NCI-H524 (cell line): Measurements from ENCODE around the gene ENOX1.
"Not testable (repeated sequence)": the region's sequence is repeated elsewhere in the genome, so short reads cannot be mapped to it uniquely, and the experiment has no call there.

Experiments used
- DNase-seq, 2 experiments: peaks; one replicate each; lab custom pipeline; 2025; lab: John Stamatoyannopoulos, UW

The ENOX1 gene

GRCh38 chr13:43786766-43787517 is at the start of gene ENOX1:
Gene ENOX1 (minus strand): TSS chr13:43786972.
- peak; percentile 77 to 86 for DNase-seq

GRCh38 chr13:43835701-43836100 is 48.9 kb upstream of the ENOX1 start:
- DNase-seq, result peak; percentile 73 to 90

- DNase-seq, result no peak
Observed at GRCh38 chr13:43831088-43831487, 44.3 kb upstream of the ENOX1 start.

- DNase-seq, result no peak
Observed at GRCh38 chr13:43830497-43830881, 43.7 kb upstream of the ENOX1 start.

GRCh38 chr13:43824656-43825055 is 37.9 kb upstream of the ENOX1 start:
- not testable (repeated sequence) for DNase-seq

GRCh38 chr13:43822969-43823368 is 36.2 kb upstream of the ENOX1 start:
- no peak for DNase-seq

- DNase-seq, result no peak
Observed at GRCh38 chr13:43816401-43816889, 29.7 kb upstream of the ENOX1 start.

- DNase-seq, result no peak
Observed at GRCh38 chr13:43815204-43815603, 28.4 kb upstream of the ENOX1 start.

GRCh38 chr13:43808676-43809075 is 21.9 kb upstream of the ENOX1 start:
- DNase-seq, result no peak

- DNase-seq, result no peak
Observed at GRCh38 chr13:43805681-43806128, 18.9 kb upstream of the ENOX1 start.

- no peak for DNase-seq
Observed at GRCh38 chr13:43805071-43805468, 18.3 kb upstream of the ENOX1 start.

- peak; percentile 31 to 76 for DNase-seq
Observed at GRCh38 chr13:43804461-43805070, 17.8 kb upstream of the ENOX1 start.

GRCh38 chr13:43802511-43802910 is 15.7 kb upstream of the ENOX1 start:
- DNase-seq, result no peak

- no peak for DNase-seq
Observed at GRCh38 chr13:43800828-43801227, 14.1 kb upstream of the ENOX1 start.

- DNase-seq, result peak in 1 of 2 experiments; percentile 24
Observed at GRCh38 chr13:43799191-43799590, 12.4 kb upstream of the ENOX1 start.

GRCh38 chr13:43797869-43798268 is 11.1 kb upstream of the ENOX1 start:
- no peak for DNase-seq

- DNase-seq, result no peak
Observed at GRCh38 chr13:43797159-43797558, 10.4 kb upstream of the ENOX1 start.

- no peak for DNase-seq
Observed at GRCh38 chr13:43794416-43794815, 7.6 kb upstream of the ENOX1 start.

GRCh38 chr13:43792076-43792881 is 5.5 kb upstream of the ENOX1 start:
- no peak for DNase-seq

GRCh38 chr13:43787997-43788396 is 1.2 kb upstream of the ENOX1 start:
- peak; percentile 27 to 68 for DNase-seq

- peak in 1 of 2 experiments; percentile 26 for DNase-seq
Observed at GRCh38 chr13:43787518-43787891, 733 bp upstream of the ENOX1 start.

GRCh38 chr13:43786472-43786765 is 353 bp downstream of the ENOX1 start:
- DNase-seq, result no peak
